Activated CD8-positive, alpha-beta memory T cell treated with anti-CD3 and anti-CD28 coated beads, Interleukin-2, amount 50 U/mL, for 48 hours (primary cell): ENCODE data around the gene GALNT14.

ENCODE experiments used
- DNase-seq: peaks from one replicate; pipeline ENCODE4 v3.0.0-alpha.2; 2020

GALNT14 gene

GRCh38 chr2:30877833-30878232 is 260.4 kb downstream of the GALNT14 start:
- no peak for DNase-seq

- no peak for DNase-seq
Observed at GRCh38 chr2:30872797-30873196, 265.4 kb downstream of the GALNT14 start.

DNA sequence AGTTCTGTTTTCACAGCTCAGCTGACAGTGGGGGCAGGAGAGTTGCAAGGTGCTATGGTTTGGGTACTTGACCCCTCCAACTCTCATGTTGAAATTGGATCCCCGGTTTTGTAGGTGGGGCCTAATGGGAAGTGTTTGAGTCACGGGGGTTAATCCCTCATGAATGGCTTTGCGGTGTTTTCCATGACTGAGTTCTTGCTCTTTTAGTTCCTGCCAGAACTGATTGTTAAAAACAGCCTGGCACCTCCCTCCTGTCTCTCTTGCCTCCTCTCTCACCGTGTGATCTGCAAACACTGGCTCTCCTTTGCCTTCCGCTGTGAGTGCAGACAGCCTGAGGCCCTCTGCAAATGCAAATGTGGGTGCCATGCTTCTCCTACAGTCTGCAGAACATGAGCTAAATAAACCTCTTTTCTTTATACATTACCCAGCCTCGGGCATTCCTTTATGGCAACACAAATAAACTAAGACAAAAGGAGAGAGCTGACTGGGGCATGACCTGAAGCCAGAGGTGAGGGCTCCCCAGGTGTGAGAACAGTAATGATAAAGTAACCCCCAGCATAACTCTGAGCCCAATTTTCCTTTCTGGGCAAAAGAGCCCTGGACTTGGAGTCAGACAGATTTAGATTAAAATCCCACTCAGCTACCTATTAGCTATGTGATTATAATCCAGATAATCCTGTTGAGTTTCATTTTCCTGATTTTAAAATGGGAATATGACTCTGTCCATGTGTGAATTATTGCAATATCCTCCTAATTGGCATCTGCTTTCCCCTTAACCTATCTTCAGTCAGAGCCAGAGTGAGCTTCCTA is 266.1 kb downstream of the GALNT14 start:
- no peak for DNase-seq

- no peak for DNase-seq
Observed at GRCh38 chr2:30871440-30871839, 266.8 kb downstream of the GALNT14 start.

- DNase-seq: no peak
Observed at GRCh38 chr2:30869988-30870387, 268.3 kb downstream of the GALNT14 start.

DNA sequence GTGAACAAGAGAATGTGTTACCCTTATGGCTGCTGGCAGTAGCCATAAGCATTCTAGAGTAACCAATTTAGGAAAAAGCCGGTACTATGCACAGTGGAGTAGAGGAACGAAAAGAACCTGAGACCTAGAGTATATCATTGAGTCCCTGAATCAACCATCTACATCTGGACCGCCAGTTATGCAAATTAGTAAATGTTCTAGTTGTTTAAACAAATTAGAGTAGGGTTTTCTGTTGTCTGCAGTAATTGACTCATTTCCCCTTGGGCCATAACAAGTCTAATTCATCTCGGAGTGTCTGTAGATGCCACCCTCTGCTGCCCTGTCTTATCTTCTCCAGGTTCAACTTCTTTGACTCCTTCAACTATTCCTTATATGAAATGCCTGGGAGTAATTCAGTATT is 270.9 kb downstream of the GALNT14 start:
- no peak for DNase-seq

DNA sequence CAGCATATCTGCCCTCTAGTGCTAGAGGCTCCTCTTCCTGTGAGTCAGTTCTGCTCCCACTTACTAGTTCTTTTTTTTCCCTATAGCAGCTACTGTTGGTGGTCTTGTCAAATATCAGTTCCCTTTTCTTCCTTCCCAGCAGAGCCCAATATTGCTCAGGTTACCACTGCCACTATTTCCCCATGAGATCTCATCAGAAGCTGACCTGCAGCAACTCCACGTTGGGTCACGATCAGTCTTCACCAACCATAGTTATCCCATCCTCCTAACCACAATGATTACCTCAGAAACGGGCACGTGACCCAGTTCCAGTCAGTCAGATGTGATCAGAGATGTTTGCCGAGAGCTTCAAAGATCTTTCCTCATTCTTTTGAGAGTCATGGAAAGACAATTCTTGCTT is 271.3 kb downstream of the GALNT14 start:
- DNase-seq: no peak

DNA sequence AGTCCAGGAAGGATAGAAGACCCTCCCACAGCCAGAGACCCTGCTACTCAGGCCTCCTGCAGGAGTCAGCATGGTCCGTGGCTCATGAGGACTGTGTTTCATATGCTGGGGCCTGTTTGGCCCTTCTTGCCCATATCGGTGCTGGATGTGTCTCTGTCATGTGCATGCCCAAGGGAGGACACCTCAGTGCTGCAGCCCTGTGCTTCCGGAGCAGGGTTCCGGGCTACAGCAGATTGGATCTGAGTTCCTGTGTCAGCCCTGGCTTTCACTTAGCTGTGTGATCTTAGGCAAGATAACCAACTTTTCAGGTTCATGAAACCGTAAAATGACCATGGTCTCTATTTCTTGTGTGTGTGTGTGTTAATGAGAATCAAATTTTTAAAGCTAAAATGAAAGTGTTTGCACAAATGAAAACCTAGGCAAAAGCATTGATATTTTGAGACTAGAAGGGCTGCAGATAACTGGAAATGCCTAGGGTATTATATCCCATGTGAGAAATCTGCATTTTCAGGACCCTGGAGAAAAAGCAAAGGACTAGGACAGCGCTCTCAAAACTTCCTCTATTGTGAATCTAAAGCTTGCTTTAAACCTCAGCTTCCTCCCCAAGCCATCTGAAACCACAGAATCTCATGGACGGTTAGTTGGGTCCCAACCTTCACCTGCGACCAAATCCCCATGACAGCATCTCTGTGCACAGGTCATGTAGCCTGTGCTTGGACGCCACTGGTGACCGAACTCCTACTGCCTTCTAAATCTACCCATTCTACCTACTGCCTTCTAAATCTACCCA is 272.2 kb downstream of the GALNT14 start:
- no peak for DNase-seq

DNA sequence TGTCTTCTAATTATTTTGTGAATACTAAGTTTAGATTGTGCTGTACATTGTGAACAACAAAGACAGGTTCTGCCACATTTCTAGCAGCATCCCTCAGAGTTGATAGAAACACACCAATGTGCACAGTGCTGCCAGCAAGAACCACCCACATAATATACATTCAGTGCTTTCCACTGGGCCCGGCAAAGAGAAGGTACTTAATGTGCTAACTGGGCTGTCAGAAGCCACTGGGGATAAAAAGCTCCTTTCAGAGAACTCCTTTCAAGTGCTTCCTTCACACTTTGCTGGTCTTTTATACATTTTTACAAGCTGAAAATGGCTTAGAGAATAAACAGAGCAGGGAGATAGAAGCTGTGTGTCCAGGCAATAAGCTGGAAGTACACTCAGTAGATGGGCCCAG is 273.0 kb downstream of the GALNT14 start:
- no peak for DNase-seq

DNA sequence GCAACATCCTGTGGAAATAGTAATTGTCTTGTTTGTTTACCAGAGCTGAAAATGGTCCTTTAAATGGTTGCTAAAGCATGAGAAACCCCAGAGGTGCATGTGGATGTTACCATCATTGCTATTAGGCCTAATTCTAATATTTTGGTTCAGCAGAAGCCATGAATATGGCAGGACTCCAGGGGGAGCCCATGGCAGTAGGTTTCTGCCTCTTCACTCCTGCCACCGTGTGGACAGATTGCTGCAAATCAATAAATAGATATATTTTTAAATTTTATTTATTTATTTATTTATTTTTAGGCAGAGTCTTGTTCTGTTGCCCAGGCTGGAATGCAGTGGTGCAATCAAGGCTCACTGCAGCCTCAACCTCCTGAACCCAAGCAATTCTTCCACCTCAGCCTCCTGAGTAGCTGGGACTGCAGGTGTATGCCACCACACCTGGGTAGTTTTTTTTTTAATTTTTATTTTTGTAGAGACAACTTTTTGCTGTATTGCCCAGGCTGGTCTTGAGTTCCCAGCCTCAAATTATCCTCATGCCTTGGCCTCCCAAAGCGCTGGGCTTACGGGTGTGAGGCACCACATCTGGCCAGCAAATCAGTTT is 276.1 kb downstream of the GALNT14 start:
- no peak for DNase-seq

GRCh38 chr2:30860726-30861125 is 277.5 kb downstream of the GALNT14 start:
- DNase-seq: no peak
